Measurements from ENCODE around the gene CYP4F3.
"Not testable (repeated sequence)": the region's sequence is repeated elsewhere in the genome, so short reads cannot be mapped to it uniquely, and the experiment has no call there.

Gene CYP4F3

DNA sequence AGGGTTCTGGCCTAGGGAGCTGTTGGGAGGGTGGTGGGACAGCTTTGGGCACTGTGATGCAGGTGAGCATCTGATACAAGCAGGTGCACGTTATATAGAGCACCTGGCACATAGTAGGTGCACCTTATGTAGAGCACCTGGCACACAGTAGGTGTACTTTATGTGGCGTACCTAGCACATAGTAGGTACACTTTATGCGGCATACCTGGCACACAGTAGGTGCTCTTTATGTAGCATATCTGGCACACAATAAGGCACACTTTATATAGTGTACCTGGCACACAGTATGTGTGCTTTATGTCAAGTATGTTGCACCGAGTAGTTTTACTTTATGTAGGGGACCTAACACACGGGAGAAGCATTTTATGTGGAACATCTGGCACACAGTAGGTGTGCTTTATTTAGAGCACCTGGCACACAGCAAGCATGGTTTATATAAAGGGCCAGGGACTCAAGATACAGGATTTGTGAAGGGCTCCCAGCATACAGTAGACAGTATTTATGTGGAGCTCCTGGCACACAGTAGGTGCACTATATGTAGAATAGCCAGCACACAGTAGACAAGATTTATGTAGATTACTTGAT, 30.6 kb downstream of the CYP4F3 start:
- DNase-seq: no peak

DNA sequence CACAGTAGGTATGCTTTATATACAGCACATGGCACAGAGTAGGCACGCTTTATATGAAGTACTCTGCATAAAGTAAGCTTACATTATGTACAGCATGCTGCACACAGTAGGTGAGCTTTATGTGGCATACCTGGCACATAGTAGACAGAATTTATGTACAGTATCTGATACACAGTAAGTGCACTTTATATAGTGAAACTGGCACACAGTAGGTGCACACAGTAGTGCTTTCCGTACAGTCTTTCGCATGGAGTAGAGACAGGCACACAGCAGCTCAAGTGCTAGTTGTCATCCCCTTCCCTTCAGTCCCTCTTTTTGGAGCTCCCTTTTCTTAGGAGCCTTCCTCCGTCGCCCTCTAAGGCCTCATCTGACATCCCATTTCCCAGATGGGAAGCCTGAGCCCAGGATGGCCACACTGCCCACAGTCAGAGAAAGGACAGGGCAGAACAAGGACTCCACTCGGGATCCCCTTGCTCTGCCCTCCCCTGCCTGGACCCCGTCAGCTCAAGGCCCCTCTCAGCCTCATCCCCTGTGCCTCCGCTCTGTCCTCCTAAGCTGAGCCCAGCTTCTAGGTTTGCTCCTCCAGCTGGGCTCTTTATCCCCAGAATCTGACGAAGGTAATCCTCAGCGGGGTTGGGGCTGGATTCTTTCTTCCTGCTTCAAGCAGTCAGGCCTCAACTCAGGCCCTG, 31.3 kb downstream of the CYP4F3 start:
- no peak for DNase-seq

DNA sequence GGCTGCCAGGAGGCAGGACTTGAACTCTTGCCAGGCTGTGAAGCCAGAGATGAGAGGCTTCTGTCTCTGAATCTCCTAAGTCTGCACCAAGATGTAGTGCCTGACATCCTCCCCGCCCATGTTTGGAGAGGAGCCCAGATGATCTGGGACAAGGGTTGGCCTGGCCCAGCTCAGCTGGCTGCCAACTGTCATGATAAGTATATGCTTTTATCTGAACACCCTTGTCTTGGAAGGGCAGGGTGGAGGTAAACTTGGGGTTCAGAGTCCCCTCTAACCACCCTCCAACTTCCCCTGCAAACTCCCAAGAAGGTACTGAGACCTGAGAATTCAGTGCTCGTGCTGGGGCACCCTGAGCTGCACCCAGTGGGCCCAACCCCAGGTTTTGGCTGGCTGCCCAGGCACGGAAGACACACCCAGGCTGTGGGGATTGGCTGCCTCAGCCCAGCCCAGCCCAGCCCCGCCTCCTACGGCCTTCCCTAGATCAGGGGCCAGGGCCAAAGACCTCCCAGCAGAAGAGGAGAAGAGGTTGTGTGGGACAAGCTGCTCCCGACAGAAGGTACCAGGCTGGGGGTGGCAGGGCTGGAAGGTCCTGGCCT, 32.0 kb downstream of the CYP4F3 start, which contains the start of gene CYP4F12:
TSS of gene CYP4F12 (plus strand) at position 508 of the 596 bp plus-strand sequence. CDS start 443 bp downstream, outside the sequence.
- no peak for DNase-seq

DNA sequence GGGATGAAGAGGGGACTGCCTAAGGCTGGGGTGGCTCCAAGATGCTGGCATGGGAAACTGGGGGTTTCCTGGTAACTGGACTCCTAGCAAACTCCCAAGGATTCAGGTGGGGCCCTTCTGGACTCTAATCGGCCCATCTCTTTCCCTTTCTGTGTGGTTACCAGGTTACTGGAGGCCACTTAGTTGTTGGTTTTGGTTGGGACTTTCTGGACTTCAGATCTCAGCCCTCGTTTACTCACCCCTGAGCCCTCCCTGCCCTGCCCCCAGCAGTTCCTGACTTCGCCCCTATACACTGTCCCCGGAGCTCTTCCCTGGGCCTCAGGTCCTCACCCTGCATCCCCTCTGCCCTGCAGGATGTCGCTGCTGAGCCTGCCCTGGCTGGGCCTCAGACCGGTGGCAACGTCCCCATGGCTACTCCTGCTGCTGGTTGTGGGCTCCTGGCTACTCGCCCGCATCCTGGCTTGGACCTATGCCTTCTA, 32.5 kb downstream of the CYP4F3 start:
- no peak for DNase-seq

DNA sequence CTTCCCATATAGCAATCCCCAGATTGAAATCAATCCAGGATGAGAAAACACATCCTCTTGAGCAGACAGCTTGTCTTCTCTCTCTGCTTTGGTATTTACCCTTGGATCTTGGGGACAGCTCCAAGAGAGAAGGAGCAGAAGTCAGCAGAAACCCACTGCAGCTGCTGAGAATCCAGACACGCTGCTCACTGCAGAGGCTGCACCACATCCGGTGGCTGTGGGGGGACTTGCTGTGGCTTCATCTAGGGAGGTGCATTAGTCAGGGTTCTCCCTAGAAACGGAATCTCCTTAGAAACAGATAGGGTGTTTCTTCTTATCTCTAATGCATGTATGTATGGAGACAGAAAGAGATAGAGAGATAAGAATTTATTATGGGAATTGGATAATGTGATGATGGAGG, 34.9 kb downstream of the CYP4F3 start:
- DNase-seq: no peak

DNA sequence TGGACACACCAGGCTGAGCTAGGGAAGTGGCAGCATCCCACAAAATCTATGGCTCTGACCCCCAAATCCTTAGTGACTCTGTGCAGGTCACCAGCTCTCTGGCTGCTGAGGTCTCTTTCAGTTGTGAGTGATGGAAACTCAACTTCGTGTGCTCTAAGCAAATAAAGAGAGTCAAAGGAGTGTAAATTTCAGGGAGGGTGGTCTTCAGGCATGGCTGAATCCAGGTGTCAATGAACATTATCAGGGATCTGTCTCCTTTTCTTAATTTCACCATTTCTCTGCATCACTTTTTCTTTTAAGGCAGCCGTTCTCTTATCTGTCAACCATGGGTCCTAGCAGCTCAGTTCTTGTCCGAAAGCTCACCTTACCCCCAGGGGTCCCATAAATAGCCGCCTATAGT, 38.4 kb downstream of the CYP4F3 start:
- no peak for DNase-seq

DNA sequence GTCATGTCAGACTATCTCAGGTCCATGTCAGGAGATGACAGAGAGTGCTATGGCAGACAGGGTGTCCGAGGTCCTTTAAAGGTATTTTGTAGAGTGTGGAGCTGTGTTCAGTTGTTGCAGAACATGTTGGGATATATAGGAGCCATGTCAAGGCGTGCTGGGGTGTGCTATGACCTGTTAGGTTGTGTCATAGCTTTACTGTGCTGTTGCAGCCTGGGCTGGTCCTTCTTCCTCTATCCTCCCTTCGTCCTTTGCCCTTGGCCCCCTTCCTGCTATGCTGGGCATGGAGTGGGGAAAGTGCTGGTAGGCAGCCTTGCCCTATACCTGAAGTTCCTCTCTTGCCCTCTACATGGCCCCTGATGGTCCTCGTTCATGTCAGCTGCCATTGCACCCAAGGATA, 39.2 kb downstream of the CYP4F3 start:
- DNase-seq: not testable (repeated sequence)

DNA sequence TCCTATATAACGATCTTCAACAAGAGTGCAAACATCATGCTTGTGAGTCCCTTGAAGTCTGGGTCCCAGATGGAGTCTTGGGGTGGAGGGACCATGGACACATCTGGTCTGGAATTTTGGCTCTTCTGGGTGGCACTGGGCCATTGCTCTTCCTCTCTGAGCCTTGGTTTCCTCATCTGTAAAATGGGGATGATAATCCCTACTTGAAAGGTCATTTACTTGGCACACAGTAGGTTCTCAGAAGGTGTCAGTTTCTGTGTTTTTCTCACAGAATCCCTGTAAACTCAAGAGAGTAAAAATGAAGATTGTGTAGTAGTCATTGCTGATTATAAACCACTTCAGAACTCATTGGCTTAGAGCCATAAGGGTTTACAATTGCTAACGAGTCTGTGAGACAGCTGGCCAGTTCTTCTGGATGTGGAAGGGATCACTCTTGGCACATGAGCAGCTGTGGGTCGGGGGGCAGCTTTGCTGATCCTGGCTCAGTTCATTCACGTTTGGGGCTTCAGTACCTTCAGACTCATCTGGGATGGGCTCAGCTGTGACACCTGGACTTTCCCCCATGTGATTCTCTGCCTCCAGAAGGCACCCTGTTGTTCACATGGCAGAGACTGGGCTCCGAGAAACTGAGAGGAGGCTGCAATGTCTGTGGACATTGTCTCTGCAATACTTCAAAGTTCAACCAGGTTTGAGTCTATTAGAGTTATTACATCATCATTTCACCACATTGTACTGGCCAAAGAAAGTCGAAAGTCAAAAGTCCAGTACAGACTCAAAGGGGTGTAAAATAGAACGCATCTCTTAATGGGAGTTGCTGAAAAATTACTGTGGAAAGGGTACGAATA, 40.0 kb downstream of the CYP4F3 start:
- DNase-seq: no peak

DNA sequence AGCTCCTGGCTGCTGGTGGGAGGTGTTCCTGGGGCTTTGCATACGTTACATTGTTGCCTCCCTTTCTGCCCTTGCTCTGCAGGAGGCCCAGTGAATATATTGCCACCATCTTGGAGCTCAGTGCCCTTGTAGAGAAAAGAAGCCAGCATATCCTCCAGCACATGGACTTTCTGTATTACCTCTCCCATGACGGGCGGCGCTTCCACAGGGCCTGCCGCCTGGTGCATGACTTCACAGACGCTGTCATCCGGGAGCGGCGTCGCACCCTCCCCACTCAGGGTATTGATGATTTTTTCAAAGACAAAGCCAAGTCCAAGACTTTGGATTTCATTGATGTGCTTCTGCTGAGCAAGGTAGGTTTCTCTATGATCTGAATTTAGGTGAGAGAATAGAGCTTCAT, 42.7 kb downstream of the CYP4F3 start:
- DNase-seq: no peak

DNA sequence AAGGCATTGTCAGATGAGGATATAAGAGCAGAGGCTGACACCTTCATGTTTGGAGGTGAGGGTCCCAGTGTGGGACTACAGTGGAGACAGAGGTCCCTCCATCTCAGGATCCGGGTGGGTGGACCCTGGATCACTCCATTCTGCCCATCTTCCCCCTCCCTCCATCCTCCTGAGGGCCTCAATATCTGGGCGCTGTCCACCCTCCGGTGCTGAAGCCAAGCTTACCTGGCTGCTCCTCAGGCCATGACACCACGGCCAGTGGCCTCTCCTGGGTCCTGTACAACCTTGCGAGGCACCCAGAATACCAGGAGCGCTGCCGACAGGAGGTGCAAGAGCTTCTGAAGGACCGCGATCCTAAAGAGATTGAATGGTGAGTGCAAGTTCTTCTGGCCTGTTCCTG, 44.1 kb downstream of the CYP4F3 start:
- no peak for DNase-seq

DNA sequence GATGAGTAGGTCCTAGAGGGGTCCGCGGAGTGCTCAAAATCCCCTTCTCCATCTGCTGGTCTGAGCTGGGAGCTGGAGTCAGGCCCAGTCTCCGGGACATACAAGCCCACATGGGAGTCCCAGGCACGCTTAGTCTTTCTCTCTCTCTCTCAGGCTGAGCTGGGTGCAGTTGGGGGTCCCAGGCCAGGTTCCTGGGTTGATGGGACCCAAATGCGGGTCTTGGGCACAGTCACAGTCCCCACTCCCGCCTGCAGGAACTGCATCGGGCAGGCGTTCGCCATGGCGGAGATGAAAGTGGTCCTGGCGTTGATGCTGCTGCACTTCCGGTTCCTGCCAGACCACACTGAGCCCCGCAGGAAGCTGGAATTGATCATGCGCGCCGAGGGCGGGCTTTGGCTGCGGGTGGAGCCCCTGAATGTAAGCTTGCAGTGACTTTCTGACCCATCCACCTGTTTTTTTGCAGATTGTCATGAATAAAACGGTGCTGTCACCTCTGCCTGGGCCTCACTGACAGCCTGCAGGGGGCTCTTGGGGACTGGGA, 56.0 kb downstream of the CYP4F3 start:
- DNase-seq: no peak

DNA sequence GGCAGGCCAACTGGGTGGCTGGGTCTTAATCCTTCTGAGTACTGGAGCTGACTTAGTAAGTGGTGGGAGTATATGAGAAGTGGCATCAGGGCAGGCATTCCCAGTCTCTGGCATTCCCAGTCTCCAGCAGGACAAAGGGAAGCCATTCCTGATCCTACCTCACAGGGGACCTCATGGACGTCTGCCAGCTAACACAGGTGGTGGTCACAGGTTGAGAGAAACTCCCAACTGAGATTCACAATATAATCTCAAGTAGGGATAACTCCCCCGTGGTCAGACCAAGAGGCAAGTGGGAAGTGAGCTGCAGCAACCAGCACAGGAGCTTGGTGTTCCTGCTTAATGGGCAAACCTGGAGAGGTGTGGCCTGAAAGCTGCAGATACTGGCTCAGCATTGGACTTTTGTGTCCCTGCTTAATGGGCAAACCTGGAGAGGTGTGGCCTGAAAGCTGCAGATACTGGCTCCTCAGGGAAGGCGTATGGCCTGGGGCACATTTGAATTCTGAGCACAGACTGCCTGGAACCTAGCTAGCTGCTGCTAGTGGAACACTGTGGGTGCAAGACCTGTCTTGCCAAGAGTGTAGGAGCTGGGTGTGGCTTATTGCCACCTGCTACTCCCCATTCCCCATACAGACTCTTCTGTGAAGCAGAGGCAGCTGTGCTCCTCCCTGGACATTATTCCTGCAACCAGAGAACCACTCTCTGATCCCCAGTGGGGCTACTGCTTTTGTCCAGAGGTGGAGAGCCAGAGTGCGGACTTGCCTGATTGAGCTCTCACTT, 61.2 kb downstream of the CYP4F3 start:
- no peak for DNase-seq

DNA sequence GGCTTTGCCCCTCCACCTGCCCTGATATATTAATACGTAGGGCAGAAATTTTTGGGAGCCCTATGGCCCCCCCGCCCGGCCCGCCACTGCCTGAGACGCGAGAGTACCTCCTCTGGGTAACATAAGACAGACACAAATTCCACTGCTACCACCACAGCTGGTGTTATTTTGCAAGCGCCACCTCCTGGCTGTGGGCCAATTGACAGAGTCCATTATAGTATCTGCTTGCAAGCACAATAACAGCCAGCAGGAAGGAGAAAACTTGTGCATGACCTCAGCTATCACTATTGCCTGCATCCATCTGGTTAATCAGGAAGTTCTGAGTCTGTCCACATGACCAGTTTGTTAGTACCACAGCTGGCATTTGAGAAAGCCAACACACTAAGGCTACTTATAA, 61.8 kb downstream of the CYP4F3 start:
- no peak for DNase-seq

Data from activated gamma-delta T cell (primary cell).